K562 (cell line): ENCODE results near the gene CLEC3B. TPM values are rescaled to one million over a fixed set of nuclear protein-coding genes. Genes with fewer than 3 reads are reported as not detected.

Source experiments
- ARID4B ChIP-seq: sonication (generic); formaldehyde crosslinking; IDR thresholded peaks from 2 replicates; pipeline ENCODE4 v1.8.0; 2022; ENCODE audit warnings: mild to moderate bottlenecking, missing genetic modification reagents
- CBFA2T3 ChIP-seq: fragments of 450-650 bp; IDR thresholded peaks from 2 replicates; pipeline ENCODE4 v1.6.1; 2017
- CTBP1 ChIP-seq: fragments of 450-650 bp; IDR thresholded peaks from 2 replicates; pipeline ENCODE4 v1.6.1; 2016; ENCODE audit warnings: borderline replicate concordance
- GTF2A2 ChIP-seq: IDR thresholded peaks from 2 replicates; pipeline ENCODE4 v1.6.1; 2016; ENCODE audit warnings: mild to moderate bottlenecking, missing genetic modification characterization, missing compliant biosample characterization
- HDAC8 ChIP-seq: fragments of 450-650 bp; IDR thresholded peaks from 2 replicates; pipeline ENCODE4 v1.6.1; 2016; ENCODE audit warnings: mild to moderate bottlenecking, missing genetic modification characterization, moderate library complexity, missing compliant biosample characterization
- NFRKB ChIP-seq: fragments of 450-650 bp; IDR thresholded peaks from 2 replicates; pipeline ENCODE4 v1.6.1; 2016; ENCODE audit warnings: low read depth
- NR4A1 ChIP-seq, 2 experiments: fragments of 250-450 bp in 1 of 2; fragments of 450-650 bp in 1 of 2; sonication (Bioruptor Pico) in 1 of 2; IDR thresholded peaks; 2 replicates each; pipeline versions ENCODE4 v1.4.0 to v1.6.1; 2016 to 2020; ENCODE audit warnings: mild to moderate bottlenecking in 2 of 2, missing compliant biosample characterization in 1 of 2, missing genetic modification characterization in 1 of 2, moderate library complexity in 1 of 2
- SIRT6 ChIP-seq: IDR thresholded peaks from one replicate; pipeline ENCODE4 v1.6.1; 2012; ENCODE audit warnings: low read depth, mild to moderate bottlenecking, control low read depth, inconsistent platforms, low read length, moderate library complexity
- ZEB2 ChIP-seq: fragments of 450-650 bp; IDR thresholded peaks from 2 replicates; pipeline ENCODE4 v1.6.1; 2016
- polyA plus RNA-seq, 8 experiments: library from polyadenylated mRNA; depleted of rRNA in 4 of 8; stranded (reverse) in 5 of 8; unstranded in 3 of 8; fragments of >200 nt; fragmentation: Nextera tagmentation in 2 of 8; fragmentation: Illumina TruSeq in 1 of 8; extraction: Ambion mirVana in 2 of 8; extraction: Trizol in 1 of 8; gene quantifications; 2 replicates each; pipeline versions ENCODE4 v1.2.1 to v1.2.3, GENCODE V29; 2011 to 2014; ENCODE audit warnings: inconsistent platforms in 1 of 8, missing spikeins in 1 of 8
- total RNA-seq, 7 experiments: library from RNA; depleted of rRNA in 6 of 7; stranded (reverse); fragments of >200 nt in 6 of 7; fragmentation: Illumina TruSeq in 2 of 7; extraction: Trizol in 2 of 7; gene quantifications; 2 replicates each; pipeline versions ENCODE4 v1.2.1 to v1.2.3, GENCODE V29; 2011 to 2021; ENCODE audit warnings: low replicate concordance in 1 of 7

The CLEC3B gene
- total and polyA plus RNA-seq, 9 of the 15 experiments (the other 6 are each of a cell fraction or from before 2014, with no cell fraction given) = not detected

DNA sequence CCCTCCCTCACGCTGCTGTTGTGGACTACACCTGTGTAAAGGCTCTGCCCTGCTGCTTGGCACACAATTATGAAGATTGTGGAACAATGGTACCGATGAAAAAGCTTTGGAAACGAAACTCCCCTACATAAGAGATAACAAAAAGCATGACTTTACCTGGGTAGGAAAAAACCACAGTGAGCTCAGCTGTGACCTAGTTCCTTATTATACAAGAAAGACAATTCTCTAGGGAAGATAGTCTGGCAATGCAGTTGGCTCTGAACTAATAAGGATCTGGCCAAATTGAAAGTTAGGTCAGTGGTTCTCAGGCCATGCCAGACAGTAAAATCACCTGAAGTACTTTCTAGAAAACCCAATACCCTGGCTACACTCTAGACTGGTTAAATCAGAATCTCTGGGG is 16.1 kb downstream of the CLEC3B start (continued):
- no peak for TF ChIP-seq ARID4B
- no peak for TF ChIP-seq SIRT6
- 0 out of 2 replicates have a peak, but pooled peaks have one; percentile 2 for TF ChIP-seq CBFA2T3
- 0 out of 2 replicates have a peak, but pooled peaks have one; percentile 26 for TF ChIP-seq CTBP1
- no peak for TF ChIP-seq NR4A1 (CRISPR knock-in tag; IDR thresholded peaks at IDR 0.05)
- TF ChIP-seq NR4A1 (tag; IDR thresholded peaks at IDR 0.05) = no peak
- TF ChIP-seq GTF2A2 = no peak
- TF ChIP-seq ZEB2 = no peak
- no peak for TF ChIP-seq HDAC8
- 0 out of 2 replicates have a peak, but pooled peaks have one; percentile 63 for TF ChIP-seq NFRKB
